ENCODE measurements around the gene SH2D7.
A peak's percentile ranks its signal among the peaks of the same experiment; 100 is the strongest.
"Not testable (repeated sequence)": the region's sequence is repeated elsewhere in the genome, so short reads cannot be mapped to it uniquely, and the experiment has no call there.

Gene SH2D7

GRCh38 chr15:78131295-78132061, 39.1 kb downstream of the SH2D7 start, which contains the start of gene CIB2:
TSS of gene CIB2 (minus strand) at chr15:78131445. CDS start at chr15:78131215, 230 bp downstream.
- H3K4me3 ChIP-seq (ENCODE audit: low read depth, low read length): peak within 1 kb of the TSS; percentile 78

- no peak overlapping the region for H3K4me3 ChIP-seq (ENCODE audit: low read depth, low read length)
Observed at GRCh38 chr15:78133801-78134200, 41.4 kb downstream of the SH2D7 start.

GRCh38 chr15:78139578-78139977, 47.2 kb downstream of the SH2D7 start:
- no peak overlapping the region for H3K4me3 ChIP-seq (ENCODE audit: low read depth, low read length)

- no peak overlapping the region for H3K4me3 ChIP-seq (ENCODE audit: low read depth, low read length)
Observed at GRCh38 chr15:78140292-78140691, 47.9 kb downstream of the SH2D7 start.

GRCh38 chr15:78142332-78142731, 50.0 kb downstream of the SH2D7 start:
- H3K4me3 ChIP-seq (ENCODE audit: low read depth, low read length): no peak overlapping the region

- no peak overlapping the region for H3K4me3 ChIP-seq (ENCODE audit: low read depth, low read length)
Observed at GRCh38 chr15:78146425-78147154, 54.2 kb downstream of the SH2D7 start.

- H3K4me3 ChIP-seq (ENCODE audit: low read depth, low read length): no peak overlapping the region
Observed at GRCh38 chr15:78147566-78147965, 55.2 kb downstream of the SH2D7 start.

- peak overlapping the region; percentile 61 for H3K4me3 ChIP-seq (ENCODE audit: low read depth, low read length)
Observed at GRCh38 chr15:78148392-78149067, 56.2 kb downstream of the SH2D7 start.

- H3K4me3 ChIP-seq (ENCODE audit: low read depth, low read length): peak within 1 kb of the TSS; percentile 67
Observed at GRCh38 chr15:78149068-78149804, 56.9 kb downstream of the SH2D7 start, which contains the start of gene IDH3A. TSS of gene IDH3A (plus strand) at chr15:78149362. CDS start at chr15:78149404, 42 bp downstream.

GRCh38 chr15:78149805-78150751, 57.7 kb downstream of the SH2D7 start:
- H3K4me3 ChIP-seq (ENCODE audit: low read depth, low read length): peak overlapping the region; percentile 67

- not testable (repeated sequence) for H3K4me3 ChIP-seq (ENCODE audit: low read depth, low read length)
Observed at GRCh38 chr15:78151075-78151474, 58.7 kb downstream of the SH2D7 start.

Data from iPS-11a (cell line).